IMR-90 (cell line): ENCODE measurements around the gene ABCB10. TPM values are rescaled to one million over a fixed set of nuclear protein-coding genes. Genes with fewer than 3 reads are reported as not detected.

Source experiments
- ATAC-seq: fragments of 200-7000 bp; cut with Tn5 transposase; 2 replicates; pipeline ENCODE4 v1.9.1; 2020; ENCODE audit warnings: low read depth, mild to moderate bottlenecking, moderate library complexity
- BruUV-seq: library from RNA; stranded (reverse); fragments of 400-500 nt; replicated peaks from 2 replicates; lab custom pipeline; 2021; lab: Mats Ljungman, UMichigan
- CTCF ChIA-PET: fragments of 300-600 bp; formaldehyde crosslinking; extraction: SDS; loops from one replicate; lab custom pipeline; 2021; ENCODE audit warnings: antibody characterized with exemption; lab: Yijun Ruan, JAX
- POLR2A ChIA-PET: fragments of 300-600 bp; sonication (Branson Sonifier 250); formaldehyde crosslinking; loops from one replicate; lab custom pipeline; 2022; ENCODE audit warnings: antibody characterized with exemption; ENCODE audit not compliant: unreplicated experiment; lab: Charles Lee
- DNase-seq: peaks from one replicate; pipeline ENCODE4 v3.0.0; 2013
- H2AFZ ChIP-seq: replicated peaks from 2 replicates; pipeline ENCODE3; 2013; ENCODE audit warnings: low read length, mild to moderate bottlenecking; ENCODE audit not compliant: poor library complexity
- H2AK5ac ChIP-seq: 2 replicates; pipeline ENCODE4 v1.6.1; 2013; ENCODE audit warnings: low read depth, low read length, inconsistent platforms
- H2AK9ac ChIP-seq: replicated peaks from 2 replicates; pipeline ENCODE3; 2013; ENCODE audit warnings: mild to moderate bottlenecking, low read depth, low read length, moderate library complexity; ENCODE audit not compliant: poor library complexity
- H2BK120ac ChIP-seq: 2 replicates; pipeline ENCODE4 v1.6.1; 2013; ENCODE audit warnings: low read depth, low read length, inconsistent platforms
- H2BK15ac ChIP-seq: 3 replicates; pipeline ENCODE4 v1.6.1; 2013; ENCODE audit warnings: low read depth, low read length, inconsistent platforms
- H2BK20ac ChIP-seq: 2 replicates; pipeline ENCODE4 v1.6.1; 2013; ENCODE audit warnings: low read depth, mild to moderate bottlenecking, inconsistent platforms, low read length, moderate library complexity
- H2BK5ac ChIP-seq: 2 replicates; pipeline ENCODE4 v1.6.1; 2013; ENCODE audit warnings: mild to moderate bottlenecking, low read depth, low read length, inconsistent platforms; ENCODE audit not compliant: poor library complexity, severe bottlenecking
- H3K14ac ChIP-seq: replicated peaks from 2 replicates; pipeline ENCODE4 v1.6.1; 2013; ENCODE audit warnings: low read depth, low read length, inconsistent platforms
- H3K18ac ChIP-seq: 2 replicates; pipeline ENCODE4 v1.6.1; 2013; ENCODE audit warnings: low read depth, low read length, control low read depth
- H3K23ac ChIP-seq: 2 replicates; pipeline ENCODE4 v1.6.1; 2013; ENCODE audit warnings: low read depth, low read length, inconsistent platforms
- H3K27ac ChIP-seq: 2 replicates; pipeline ENCODE4 v1.5.1; 2013; ENCODE audit warnings: mild to moderate bottlenecking, control low read depth, low read length; ENCODE audit not compliant: insufficient read depth
- H3K27me3 ChIP-seq: 2 replicates; pipeline ENCODE4 v1.6.1; 2013; ENCODE audit warnings: low read length; ENCODE audit not compliant: control insufficient read depth, insufficient read depth
- H3K36me3 ChIP-seq: 2 replicates; pipeline ENCODE4 v1.6.1; 2013; ENCODE audit warnings: low read length, mixed read lengths; ENCODE audit not compliant: control insufficient read depth, insufficient read depth
- H3K4ac ChIP-seq: 2 replicates; pipeline ENCODE4 v1.6.1; 2013; ENCODE audit warnings: low read depth, low read length, inconsistent platforms
- H3K4me1 ChIP-seq: 2 replicates; pipeline ENCODE4 v1.6.1; 2013; ENCODE audit warnings: low read length, mixed read lengths; ENCODE audit not compliant: control insufficient read depth, insufficient read depth
- H3K4me2 ChIP-seq: 2 replicates; pipeline ENCODE4 v1.6.1; 2013; ENCODE audit warnings: low read depth, mild to moderate bottlenecking, control low read depth, low read length, moderate library complexity
- H3K4me3 ChIP-seq: 2 replicates; pipeline ENCODE4 v1.5.1; 2013; ENCODE audit warnings: low read depth, mild to moderate bottlenecking, control low read depth, low read length, moderate library complexity; ENCODE audit not compliant: insufficient read depth
- H3K56ac ChIP-seq: 2 replicates; pipeline ENCODE4 v1.6.1; 2013; ENCODE audit warnings: low read length, inconsistent platforms; ENCODE audit not compliant: insufficient read depth; ENCODE audit errors: extremely low read depth
- H3K79me1 ChIP-seq, 2 experiments: 2 replicates each; pipeline ENCODE4 v1.6.1; 2013; ENCODE audit warnings: low read length in 2 of 2, inconsistent platforms in 1 of 2, low read depth in 1 of 2
- H3K9ac ChIP-seq: 2 replicates; pipeline ENCODE4 v1.6.1; 2013; ENCODE audit warnings: low read depth, low read length, control low read depth
- H3K9me1 ChIP-seq: 2 replicates; pipeline ENCODE4 v1.6.1; 2013; ENCODE audit warnings: low read length, inconsistent platforms; ENCODE audit not compliant: insufficient read depth
- H3K9me3 ChIP-seq: 2 replicates; pipeline ENCODE4 v1.6.1; 2013; ENCODE audit warnings: low read length; ENCODE audit not compliant: control insufficient read depth, insufficient read depth
- H4K20me1 ChIP-seq: 2 replicates; pipeline ENCODE4 v1.6.1; 2013; ENCODE audit warnings: low read length, inconsistent platforms; ENCODE audit not compliant: insufficient read depth
- H4K5ac ChIP-seq: 2 replicates; pipeline ENCODE4 v1.6.1; 2013; ENCODE audit warnings: mild to moderate bottlenecking, low read depth, low read length, control low read depth
- H4K8ac ChIP-seq, 2 experiments: 2 replicates each; pipeline ENCODE4 v1.6.1; 2013; ENCODE audit warnings: low read depth in 2 of 2, low read length in 2 of 2, control low read depth in 1 of 2, inconsistent platforms in 1 of 2
- H4K91ac ChIP-seq: 2 replicates; pipeline ENCODE4 v1.6.1; 2013; ENCODE audit warnings: low read depth, low read length, inconsistent platforms; ENCODE audit not compliant: insufficient read depth
- BHLHE40 ChIP-seq: fragments of 150-350 bp; IDR thresholded peaks from 2 replicates; pipeline ENCODE4 v1.6.1; 2016; ENCODE audit warnings: mild to moderate bottlenecking, low read depth, low read length
- CEBPB ChIP-seq: IDR thresholded peaks from 2 replicates; pipeline ENCODE4 v1.6.1; 2012; ENCODE audit warnings: low read depth, low read length, improper control_type of control experiment
- CHD1 ChIP-seq: IDR thresholded peaks from 2 replicates; pipeline ENCODE4 v1.6.1; 2012; ENCODE audit warnings: low read depth, low read length, improper control_type of control experiment
- FOS ChIP-seq: fragments of 150-350 bp; IDR thresholded peaks from 2 replicates; pipeline ENCODE4 v1.6.1; 2016; ENCODE audit warnings: low read depth, low read length
- MAFK ChIP-seq: IDR thresholded peaks from 2 replicates; pipeline ENCODE4 v1.6.1; 2012; ENCODE audit warnings: low read depth, low read length, improper control_type of control experiment
- MAZ ChIP-seq: IDR thresholded peaks from 2 replicates; pipeline ENCODE4 v1.6.1; 2012; ENCODE audit warnings: low read depth, mild to moderate bottlenecking, low read length, improper control_type of control experiment, moderate library complexity, borderline replicate concordance
- MXI1 ChIP-seq: IDR thresholded peaks from 2 replicates; pipeline ENCODE4 v1.6.1; 2012; ENCODE audit warnings: low read depth, mild to moderate bottlenecking, low read length, moderate library complexity, borderline replicate concordance
- NFE2L2 ChIP-seq: fragments of 150-350 bp; IDR thresholded peaks from 2 replicates; pipeline ENCODE4 v1.6.1; 2016; ENCODE audit warnings: low read depth, mild to moderate bottlenecking, low read length
- POLR2A ChIP-seq: IDR thresholded peaks from 2 replicates; pipeline ENCODE4 v1.6.1; 2012; ENCODE audit warnings: mild to moderate bottlenecking, low read depth, low read length
- RAD21 ChIP-seq: IDR thresholded peaks from 2 replicates; pipeline ENCODE4 v1.6.1; 2012; ENCODE audit warnings: low read length, improper control_type of control experiment
- RCOR1 ChIP-seq: IDR thresholded peaks from 2 replicates; pipeline ENCODE4 v1.6.1; 2012; ENCODE audit warnings: mild to moderate bottlenecking, low read length, improper control_type of control experiment; ENCODE audit not compliant: insufficient replicate concordance
- RFX5 ChIP-seq: IDR thresholded peaks from 2 replicates; pipeline ENCODE4 v1.8.0; 2012; ENCODE audit warnings: low read depth, mild to moderate bottlenecking, low read length, moderate library complexity
- SMC3 ChIP-seq: fragments of 150-350 bp; IDR thresholded peaks from 2 replicates; pipeline ENCODE4 v1.6.1; 2016; ENCODE audit warnings: low read depth, mild to moderate bottlenecking, antibody characterized with exemption, low read length, moderate library complexity
- WGBS, 2 experiments: methylation state at CpG; one replicate each; pipeline versions ENCODE4 v1.1.5 to v1.1.7; 2013; ENCODE audit warnings: missing lambda C conversion rate in 2 of 2; ENCODE audit not compliant: insufficient read length in 1 of 2; ENCODE audit errors: extremely low coverage in 2 of 2; 5-methylcytosine and 5-hydroxymethylcytosine counted together
- dilution Hi-C: fragments of 300-500 bp; cut with HindIII; formaldehyde crosslinking; loops from one replicate; pipeline ENCODE4 v1.14.3; 2018; ENCODE audit warnings: low sequenced_read_pairs; ENCODE audit not compliant: unreplicated experiment
- in situ Hi-C: fragments of 300-500 bp; cut with MboI; formaldehyde crosslinking; loops from 3 replicates; pipeline ENCODE4 v1.14.3; 2019; ENCODE audit warnings: low sequenced_read_pairs, inconsistent platforms, mixed read lengths
- intact Hi-C: fragments of 100-400 bp; cut with micrococcal nuclease; formaldehyde crosslinking; loops from 2 replicates; pipeline ENCODE4 v1.10.0; 2022
- polyA plus RNA-seq, 3 experiments: library from polyadenylated mRNA; depleted of rRNA; stranded (reverse); fragments of >200 nt; gene quantifications; 2 replicates each; pipeline ENCODE4 v1.2.3, GENCODE V29; 2012; ENCODE audit warnings: low replicate concordance in 1 of 3
- total RNA-seq: library from RNA; depleted of rRNA; stranded (reverse); fragments of >200 nt; gene quantifications from 2 replicates; pipeline ENCODE4 v1.2.3, GENCODE V29; 2012
- TF ChIP-seq, protein P1 (sequence below): fragments of 150-350 bp; IDR thresholded peaks from 2 replicates; pipeline ENCODE4 v1.6.1; 2017; ENCODE audit warnings: mild to moderate bottlenecking, antibody characterized with exemption, low read length, low read depth
- TF ChIP-seq, protein P2 (sequence below): fragments of 150-350 bp; IDR thresholded peaks from 2 replicates; pipeline ENCODE4 v1.6.1; 2016; ENCODE audit warnings: low read depth, mild to moderate bottlenecking, low read length, moderate library complexity, borderline replicate concordance
- TF ChIP-seq, protein P3 (sequence below): conservative IDR thresholded peaks from 2 replicates; pipeline ENCODE4 v1.5.1; 2012; ENCODE audit warnings: mild to moderate bottlenecking, low read depth, low read length, improper control_type of control experiment

The ABCB10 gene
- total and polyA plus RNA-seq, 2 of the 4 experiments (the other 2 are of a cell fraction) = 6.5 to 10.9 TPM

DNA sequence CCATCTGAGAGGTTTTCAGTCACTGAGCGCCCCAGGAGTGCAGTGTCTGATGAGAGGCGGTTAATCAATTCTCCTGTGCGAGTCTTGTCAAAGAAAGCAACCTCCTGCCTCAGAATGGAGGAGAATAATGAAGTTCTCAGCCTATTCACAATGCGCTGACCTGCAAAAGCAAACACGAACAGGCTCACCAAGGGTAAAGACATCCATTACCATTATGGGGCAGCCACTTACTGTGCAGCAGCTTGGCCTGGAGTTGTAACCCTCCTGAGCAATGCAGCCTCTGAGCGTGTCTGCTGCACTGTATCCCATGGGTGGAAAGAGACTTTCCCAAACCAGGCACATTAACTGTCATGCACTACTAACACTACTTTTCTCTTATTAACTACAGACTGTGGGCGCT is 11.0 kb downstream of the ABCB10 start:
- H4K20me1 ChIP-seq = peaks cover 3% of the 10 kb centered on the region; the same call in 1 of the 2 replicates
- no peak overlapping the region for H2BK15ac ChIP-seq
- H3K14ac ChIP-seq = no peak overlapping the region
- no peak overlapping the region for H3K23ac ChIP-seq
- no peak overlapping the region for H3K4me3 ChIP-seq
- H3K4me2 ChIP-seq = no peak overlapping the region
- no peak for TF ChIP-seq NFE2L2
- TF ChIP-seq, protein P1, sequence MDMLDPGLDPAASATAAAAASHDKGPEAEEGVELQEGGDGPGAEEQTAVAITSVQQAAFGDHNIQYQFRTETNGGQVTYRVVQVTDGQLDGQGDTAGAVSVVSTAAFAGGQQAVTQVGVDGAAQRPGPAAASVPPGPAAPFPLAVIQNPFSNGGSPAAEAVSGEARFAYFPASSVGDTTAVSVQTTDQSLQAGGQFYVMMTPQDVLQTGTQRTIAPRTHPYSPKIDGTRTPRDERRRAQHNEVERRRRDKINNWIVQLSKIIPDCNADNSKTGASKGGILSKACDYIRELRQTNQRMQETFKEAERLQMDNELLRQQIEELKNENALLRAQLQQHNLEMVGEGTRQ = no peak
- TF ChIP-seq BHLHE40 = no peak
- TF ChIP-seq, protein P2, sequence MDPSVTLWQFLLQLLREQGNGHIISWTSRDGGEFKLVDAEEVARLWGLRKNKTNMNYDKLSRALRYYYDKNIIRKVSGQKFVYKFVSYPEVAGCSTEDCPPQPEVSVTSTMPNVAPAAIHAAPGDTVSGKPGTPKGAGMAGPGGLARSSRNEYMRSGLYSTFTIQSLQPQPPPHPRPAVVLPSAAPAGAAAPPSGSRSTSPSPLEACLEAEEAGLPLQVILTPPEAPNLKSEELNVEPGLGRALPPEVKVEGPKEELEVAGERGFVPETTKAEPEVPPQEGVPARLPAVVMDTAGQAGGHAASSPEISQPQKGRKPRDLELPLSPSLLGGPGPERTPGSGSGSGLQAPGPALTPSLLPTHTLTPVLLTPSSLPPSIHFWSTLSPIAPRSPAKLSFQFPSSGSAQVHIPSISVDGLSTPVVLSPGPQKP = no peak
- no peak for TF ChIP-seq MAFK
- no peak for TF ChIP-seq CEBPB
- no peak for TF ChIP-seq CHD1
- no peak for TF ChIP-seq POLR2A
- TF ChIP-seq MAZ = no peak
- TF ChIP-seq RFX5 = no peak
- TF ChIP-seq, protein P3, sequence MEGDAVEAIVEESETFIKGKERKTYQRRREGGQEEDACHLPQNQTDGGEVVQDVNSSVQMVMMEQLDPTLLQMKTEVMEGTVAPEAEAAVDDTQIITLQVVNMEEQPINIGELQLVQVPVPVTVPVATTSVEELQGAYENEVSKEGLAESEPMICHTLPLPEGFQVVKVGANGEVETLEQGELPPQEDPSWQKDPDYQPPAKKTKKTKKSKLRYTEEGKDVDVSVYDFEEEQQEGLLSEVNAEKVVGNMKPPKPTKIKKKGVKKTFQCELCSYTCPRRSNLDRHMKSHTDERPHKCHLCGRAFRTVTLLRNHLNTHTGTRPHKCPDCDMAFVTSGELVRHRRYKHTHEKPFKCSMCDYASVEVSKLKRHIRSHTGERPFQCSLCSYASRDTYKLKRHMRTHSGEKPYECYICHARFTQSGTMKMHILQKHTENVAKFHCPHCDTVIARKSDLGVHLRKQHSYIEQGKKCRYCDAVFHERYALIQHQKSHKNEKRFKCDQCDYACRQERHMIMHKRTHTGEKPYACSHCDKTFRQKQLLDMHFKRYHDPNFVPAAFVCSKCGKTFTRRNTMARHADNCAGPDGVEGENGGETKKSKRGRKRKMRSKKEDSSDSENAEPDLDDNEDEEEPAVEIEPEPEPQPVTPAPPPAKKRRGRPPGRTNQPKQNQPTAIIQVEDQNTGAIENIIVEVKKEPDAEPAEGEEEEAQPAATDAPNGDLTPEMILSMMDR = no peak
- TF ChIP-seq MXI1 = no peak
- TF ChIP-seq SMC3 = no peak
- no peak for TF ChIP-seq RAD21
- TF ChIP-seq FOS = no peak
- TF ChIP-seq RCOR1 = no peak
- no CpG with 5 or more reads among the region's 7 CpGs for WGBS, 2 experiments
- in situ Hi-C loops (no loop called here), dilution Hi-C loops (no loop called here), intact Hi-C loops (no loop called here)
- ATAC-seq (peak; percentile 44), DNase-seq (no peak)
- H4K91ac ChIP-seq = no peak overlapping the region
- H2BK120ac ChIP-seq = no peak overlapping the region
- no peak overlapping the region for H2BK20ac ChIP-seq
- H3K4ac ChIP-seq = no peak overlapping the region
- H4K8ac ChIP-seq = no peak overlapping the region
- no peaks in the 10 kb centered on the region for H3K27me3 ChIP-seq
- H3K36me3 ChIP-seq = peaks cover 7% of the 10 kb centered on the region
- no peak overlapping the region for H2AK5ac ChIP-seq
- H3K9me3 ChIP-seq = no peaks in the 10 kb centered on the region
- H3K9ac ChIP-seq = no peak overlapping the region
- no peak overlapping the region for H2BK5ac ChIP-seq
- H2AFZ ChIP-seq = no peak overlapping the region
- peaks cover 45 to 51% of the 10 kb centered on the region in 2 experiments for H3K79me1 ChIP-seq
- H2AK9ac ChIP-seq = no peak overlapping the region
- H4K5ac ChIP-seq = no peak overlapping the region
- ChIA-PET POLR2A (no interaction called here), CTCF (interaction anchor here (1.8 kb wide), 1 partner anchor 11 kb away, joined by 6 read pairs; the partner anchor contains the start of gene ABCB10)
- H3K18ac ChIP-seq = no peak overlapping the region
- no peak overlapping the region for H3K27ac ChIP-seq
- no TSS peak for BruUV-seq
- no peaks in the 10 kb centered on the region for H3K4me1 ChIP-seq
- no peak overlapping the region for H3K56ac ChIP-seq
- H3K9me1 ChIP-seq = peaks cover 3% of the 10 kb centered on the region; the same call in 1 of the 2 replicates
